Right renal cortex interstitium (tissue), 3 donors: ENCODE data around the gene ANO10. TPM values are rescaled to one million over a fixed set of nuclear protein-coding genes. Genes with fewer than 3 reads are reported as not detected.
"Not testable (repeated sequence)": the region's sequence is repeated elsewhere in the genome, so short reads cannot be mapped to it uniquely, and the experiment has no call there.

ENCODE experiments used
- DNase-seq, 3 donors: peaks; one replicate each; pipeline ENCODE4 v3.0.0-alpha.2; 2013; ENCODE audit warnings: low read depth in 3 of 3, low spot score in 2 of 3
- polyA plus RNA-seq, 3 donors: library from polyadenylated mRNA; unstranded; fragments of 120-200 nt; gene quantifications; one replicate each; pipeline ENCODE4 v1.2.1, GENCODE V29; 2013; ENCODE audit not compliant: insufficient read length in 3 of 3

The ANO10 gene
- polyA plus RNA-seq, 3 donors = 35.9 to 45.7 (median 38.9) TPM

DNA sequence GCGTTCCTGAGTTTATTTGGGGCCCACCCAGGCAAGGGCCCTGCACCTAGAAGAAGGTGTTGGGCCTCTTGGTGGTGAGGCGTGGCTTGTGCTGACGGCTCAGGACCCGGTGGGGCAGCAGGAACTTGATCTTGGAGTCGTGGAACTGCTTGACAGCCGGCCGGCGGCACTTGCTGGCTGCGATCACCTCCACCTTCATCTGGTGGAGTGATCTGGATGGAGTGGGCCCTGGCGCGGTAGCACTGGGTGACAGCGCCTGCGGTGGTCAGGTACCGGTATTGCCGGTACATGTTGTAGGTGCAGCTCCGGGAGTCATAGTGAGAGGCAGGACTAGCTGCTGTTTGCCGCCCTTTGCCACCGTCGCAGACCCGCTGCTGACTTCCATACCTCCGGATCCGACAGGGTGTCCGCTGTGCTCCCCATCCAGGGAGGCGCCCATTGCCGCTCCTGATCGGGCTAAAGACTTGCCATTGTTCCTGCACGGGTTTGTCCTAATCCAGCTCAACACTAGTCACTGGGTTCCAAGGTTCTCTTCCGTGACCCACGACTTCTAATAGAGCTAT, 136.8 kb downstream of the ANO10 start:
- no peak for DNase-seq

DNA sequence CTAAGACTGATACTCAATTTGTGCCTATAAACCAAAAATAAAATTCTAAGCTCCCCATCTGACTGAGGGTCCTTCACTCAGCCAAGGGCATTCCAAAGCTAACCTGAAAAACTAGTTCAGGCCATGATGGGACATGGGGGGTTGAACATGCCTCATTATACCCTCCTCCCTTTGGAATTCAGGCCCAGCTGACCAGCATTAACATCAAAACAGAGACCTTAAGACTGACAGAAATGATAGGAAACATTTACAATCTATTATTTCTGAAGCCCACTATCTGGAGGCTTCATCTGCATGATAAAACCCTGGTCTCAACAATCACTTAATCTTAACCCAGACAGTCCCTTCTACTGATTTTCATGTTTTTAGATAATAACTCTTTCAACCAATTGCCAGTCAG, 140.4 kb downstream of the ANO10 start:
- DNase-seq = no peak

DNA sequence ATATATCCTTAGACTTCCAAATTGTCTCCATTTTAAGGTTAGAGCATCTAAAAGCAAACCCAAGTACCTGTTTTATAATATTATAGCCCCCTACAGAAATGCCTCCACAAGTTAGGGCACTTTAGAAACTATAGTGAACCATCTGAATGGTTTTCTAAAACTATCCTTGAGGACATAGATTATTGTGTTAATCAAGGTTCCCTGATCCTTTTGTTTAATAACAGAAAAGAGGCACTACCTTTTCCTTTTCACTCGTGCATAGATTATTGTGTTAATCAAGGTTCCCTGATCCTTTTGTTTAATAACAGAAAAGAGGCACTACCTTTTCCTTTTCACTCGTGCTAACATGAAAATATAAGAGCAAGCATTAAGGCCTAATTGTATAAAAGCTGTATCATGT, 143.0 kb downstream of the ANO10 start:
- DNase-seq = not testable (repeated sequence)

DNA sequence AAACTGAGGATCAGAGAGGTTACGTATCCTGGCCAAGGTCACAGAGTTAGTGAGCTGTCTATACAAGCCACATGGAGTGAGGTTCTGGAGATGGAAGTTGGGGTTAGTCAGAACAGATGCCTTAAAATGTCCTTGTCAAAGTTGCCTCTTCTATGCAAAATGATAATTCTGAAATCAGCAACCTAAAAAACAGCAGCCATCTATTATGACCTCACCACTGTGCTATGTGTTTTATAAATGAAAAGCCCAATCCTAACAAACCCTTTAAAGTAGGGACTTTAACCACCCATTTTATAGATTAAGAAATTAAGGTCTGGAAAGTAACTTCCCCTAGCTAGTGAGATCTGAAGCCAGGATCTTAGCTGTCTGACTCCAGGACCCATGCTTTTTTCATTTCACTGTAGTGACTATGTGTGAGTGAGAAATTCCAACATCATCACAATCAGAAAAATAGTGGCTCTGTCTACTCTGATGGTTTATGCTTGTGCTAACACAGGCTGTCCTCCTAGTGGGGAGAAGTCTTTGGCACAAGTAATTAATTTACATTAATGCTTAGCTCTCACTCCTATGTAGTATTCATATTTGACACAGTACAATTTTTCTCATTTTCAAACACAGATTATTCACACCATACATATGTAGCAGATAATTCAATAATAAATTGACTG, 143.6 kb downstream of the ANO10 start:
- no peak for DNase-seq

DNA sequence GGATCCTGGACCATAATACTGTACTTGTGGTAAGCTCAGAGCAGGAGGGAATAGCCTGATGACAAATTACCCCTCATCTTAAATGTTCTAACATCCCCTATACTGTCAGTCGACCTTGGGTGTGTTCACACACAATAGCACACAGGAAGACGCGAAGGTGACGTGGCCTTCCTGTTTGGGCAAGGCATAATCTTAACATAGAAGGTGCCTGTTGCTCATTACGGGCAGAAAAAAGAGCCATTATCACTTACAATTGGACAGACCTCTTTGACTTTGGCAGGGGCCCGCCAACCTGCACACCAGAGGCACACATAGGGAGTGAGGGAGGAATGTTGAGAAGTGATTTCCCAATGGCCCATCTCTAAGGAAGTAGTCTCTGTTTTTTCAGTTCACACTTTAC, 144.2 kb downstream of the ANO10 start:
- DNase-seq = no peak

DNA sequence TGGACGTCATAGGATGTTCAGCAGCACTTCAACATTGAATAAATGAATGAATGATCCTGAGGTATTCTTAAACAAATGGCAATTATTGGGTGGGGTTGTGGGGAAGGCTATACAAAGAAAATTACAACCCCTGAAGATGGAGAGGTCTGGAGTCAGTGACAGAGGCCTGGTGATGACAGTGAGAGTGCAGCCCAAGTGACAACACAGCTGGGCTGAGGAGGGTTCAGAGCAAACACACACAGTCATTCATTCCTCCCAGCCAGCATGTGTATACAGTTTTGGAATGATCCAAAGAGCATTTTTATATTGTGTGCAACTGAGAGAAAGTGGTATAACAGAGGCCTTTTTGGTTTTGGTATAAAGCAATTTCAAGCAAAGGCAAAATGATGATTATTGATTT, 148.1 kb downstream of the ANO10 start:
- DNase-seq = no peak

DNA sequence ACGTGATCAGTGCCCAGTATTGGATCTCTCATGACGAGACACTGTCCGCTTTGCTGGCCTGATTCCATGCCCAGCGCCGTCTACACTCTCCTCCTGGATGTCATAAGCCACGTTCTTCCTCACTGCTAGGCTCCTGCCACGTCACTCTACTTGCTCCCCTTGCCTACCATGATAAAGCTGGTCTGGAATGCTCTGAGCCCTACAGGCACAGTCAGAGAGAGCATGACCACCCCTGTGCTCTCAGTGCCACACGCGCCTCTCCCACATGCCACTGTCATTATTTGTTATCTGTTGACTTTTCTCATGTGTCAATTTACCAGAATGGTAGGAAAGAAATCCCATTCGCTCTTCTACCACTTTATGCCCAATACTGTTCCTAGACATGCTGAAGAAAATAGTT, 148.6 kb downstream of the ANO10 start:
- DNase-seq = no peak

DNA sequence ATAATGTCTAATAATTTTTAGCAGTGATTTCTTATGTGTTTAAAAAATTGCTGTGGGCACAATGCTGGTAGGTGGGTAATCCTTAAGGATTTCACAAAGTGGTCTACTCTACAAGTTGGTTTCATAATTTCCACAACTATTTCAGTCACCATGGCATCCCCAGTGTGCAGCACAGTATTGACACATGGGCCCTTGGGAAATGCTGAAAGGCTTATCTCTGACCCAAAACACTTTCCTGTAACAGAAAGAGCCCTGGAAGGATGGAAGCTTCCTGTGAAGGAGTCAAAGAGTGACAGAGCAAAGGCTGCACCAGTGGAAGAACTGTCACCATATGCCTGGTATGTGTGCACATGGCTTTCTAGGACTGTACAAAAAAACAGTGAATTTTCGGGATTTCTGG, 153.7 kb downstream of the ANO10 start:
- DNase-seq = no peak

DNA sequence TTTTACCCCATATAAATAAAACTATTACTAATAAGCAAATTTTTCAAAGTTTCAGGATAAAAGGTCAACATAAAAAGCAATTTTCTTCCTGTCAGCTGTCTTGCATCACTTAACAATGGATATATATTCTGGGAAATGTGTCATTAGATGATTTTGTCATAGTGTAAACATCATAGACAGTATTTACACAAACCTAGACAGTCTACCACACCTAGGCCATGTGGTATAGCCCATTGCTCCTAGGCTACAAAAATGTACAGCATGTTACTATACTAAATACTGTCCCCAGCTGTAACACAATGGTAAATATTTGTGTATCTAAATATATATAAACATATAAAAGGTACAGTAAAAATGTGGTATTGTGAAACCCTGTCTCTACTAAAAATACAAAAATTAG, 156.7 kb downstream of the ANO10 start:
- DNase-seq = no peak

DNA sequence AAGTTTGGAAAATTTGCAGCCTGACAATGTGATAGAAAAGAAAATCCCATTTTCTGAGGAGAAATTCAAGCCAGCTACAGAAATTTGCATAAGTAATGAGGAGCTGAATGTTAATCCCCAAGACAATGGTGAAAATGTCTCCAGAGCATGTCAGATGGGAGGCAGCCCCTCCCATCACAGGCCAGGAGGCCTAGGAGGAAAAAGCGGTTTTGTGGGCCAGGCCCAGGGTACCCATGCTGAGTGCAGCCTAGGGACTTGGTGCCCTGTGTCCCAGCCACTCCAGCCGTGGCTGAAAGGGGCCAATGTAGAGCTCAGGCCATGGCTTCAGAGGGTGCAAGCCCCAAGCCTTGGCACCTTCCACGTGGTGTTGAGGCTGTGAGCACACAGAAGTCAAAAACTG, 159.2 kb downstream of the ANO10 start:
- not testable (repeated sequence) for DNase-seq

DNA sequence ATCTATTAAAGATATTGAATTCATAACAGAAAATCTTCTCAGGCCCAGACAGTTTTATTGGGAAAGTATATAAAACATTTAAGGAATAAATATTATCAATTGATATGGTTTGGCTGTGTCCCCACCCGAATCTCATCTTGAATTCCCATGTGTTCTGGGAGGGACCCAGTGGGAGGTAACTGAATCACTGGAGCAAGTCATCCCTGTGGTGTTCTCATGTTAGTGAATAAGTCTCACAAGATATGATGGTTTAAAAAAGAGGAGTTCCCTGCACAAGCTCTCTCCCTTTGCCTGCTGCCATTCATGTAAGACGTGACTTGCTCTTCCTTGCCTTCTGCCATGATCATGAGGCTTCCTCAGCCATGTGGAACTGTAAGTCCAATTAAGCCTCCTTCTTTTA, 160.5 kb downstream of the ANO10 start:
- DNase-seq = no peak

DNA sequence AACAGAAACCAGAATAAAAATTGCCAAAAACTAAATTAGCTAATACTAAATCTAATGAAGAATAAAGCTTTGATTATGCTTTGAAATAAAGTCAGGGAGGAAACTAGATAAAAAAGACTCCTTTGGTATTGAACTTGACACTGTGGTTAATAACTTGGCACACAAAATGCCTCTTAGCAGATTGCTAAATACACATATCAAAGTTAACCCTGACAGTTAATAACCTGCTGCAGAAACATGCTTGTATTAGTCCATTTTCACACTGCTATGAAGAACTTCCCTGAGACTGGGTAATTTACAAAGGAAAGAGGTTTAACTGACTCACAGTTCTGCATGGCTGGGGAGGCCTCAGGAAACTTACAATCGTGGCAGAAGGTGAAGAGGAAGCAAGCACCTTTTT, 164.8 kb downstream of the ANO10 start:
- DNase-seq = not testable (repeated sequence)

DNA sequence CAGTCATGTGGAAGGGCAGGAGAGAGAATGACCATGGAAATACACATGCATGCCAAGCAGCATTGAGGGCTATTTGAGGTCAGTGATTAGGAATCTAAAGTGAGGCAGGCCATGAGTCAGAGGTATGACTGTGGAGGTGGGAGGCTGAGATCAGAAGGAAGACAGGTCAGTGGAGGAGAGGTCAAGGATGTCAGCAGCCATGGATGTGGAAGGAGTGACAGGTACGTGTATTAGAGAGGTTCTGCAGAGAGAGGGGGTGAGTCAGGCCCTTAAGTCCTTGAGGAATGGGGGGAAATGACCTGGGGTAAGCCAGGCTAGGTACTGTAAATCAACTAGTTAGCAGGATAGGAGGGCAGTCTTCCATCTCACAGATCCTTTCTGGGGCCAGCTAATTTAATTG, 166.6 kb downstream of the ANO10 start:
- no peak for DNase-seq

DNA sequence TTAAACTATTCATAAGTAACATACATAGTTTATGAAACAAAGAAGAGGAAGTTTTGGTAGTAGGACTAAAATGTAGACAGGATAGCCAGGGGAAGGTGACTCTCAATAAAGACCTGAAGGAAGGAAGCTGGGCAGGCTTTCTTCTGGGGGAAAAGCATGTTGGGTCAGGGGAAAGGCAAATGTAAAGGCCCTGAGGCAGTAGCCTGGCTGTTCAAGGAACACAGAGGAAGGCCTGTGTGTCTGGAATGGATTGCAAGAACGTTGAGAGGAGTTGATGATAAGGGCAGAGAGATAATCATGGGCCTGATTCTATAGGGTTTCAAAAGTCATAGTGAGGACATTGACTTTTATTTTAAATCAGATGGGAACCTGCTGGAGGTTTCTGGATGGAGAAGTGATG, 167.8 kb downstream of the ANO10 start:
- DNase-seq = no peak

DNA sequence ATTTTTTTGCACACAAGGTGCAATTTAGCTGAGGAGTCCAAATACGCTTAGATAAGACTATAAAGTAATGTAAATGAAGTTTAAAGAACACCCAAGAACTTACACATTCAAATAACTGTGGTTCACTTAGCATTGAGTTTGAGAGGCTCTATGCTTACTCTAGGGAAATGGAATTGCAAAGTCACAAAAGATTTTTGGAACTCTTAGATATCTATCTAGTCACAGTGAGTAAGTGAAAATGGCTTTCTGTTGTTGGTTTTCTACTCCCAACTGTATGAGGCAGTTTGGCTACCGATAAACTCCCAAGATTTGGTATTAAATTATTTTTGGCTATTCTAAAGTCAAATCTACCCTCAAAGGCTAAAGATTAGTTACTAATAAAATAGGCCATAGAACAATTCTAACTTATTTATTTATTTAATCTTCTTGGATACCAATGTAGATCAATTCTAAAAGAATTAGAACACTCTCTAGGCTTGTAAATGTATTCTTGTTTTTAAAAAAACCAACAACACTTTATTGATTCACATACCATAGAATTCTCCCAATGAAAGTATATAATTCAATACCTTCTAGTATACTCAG, 170.0 kb downstream of the ANO10 start:
- DNase-seq = no peak

DNA sequence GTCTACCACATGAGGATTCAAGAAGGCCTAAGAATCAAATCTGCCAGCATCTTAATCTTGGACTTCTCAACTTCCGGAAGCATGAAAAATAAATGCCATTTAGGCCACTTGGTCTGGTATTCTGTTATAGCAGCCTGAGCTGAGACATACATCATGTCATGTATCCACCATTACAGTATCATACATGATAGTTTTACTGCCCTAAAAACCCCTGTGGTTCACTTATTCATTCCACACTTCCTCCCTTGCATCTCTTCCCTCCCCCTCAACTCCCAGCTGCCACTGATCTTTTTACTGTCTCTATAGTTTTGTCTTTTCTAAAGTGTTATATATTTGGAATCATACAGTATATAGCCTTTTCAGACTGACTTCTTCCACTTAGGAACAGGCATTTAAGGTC, 173.7 kb downstream of the ANO10 start:
- DNase-seq = no peak

DNA sequence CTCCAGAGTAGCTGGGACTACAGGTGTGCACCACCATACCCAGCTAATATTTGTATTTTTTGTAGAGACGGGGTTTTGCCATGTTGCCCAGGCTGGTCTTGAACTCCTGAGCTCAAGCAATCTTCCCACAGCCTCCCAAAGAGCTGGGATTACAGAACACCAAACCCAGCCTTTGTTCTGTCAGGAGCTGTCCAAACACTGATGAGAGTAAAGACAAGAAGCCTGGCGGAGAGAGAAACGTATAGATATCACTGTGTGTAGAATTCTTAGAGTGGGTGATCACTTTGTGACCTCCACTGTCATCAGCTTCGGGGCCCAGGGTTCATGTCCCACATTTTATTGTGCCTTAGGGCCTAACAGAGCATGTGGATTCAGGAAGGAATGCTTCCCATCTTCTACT, 176.0 kb downstream of the ANO10 start:
- DNase-seq = no peak

DNA sequence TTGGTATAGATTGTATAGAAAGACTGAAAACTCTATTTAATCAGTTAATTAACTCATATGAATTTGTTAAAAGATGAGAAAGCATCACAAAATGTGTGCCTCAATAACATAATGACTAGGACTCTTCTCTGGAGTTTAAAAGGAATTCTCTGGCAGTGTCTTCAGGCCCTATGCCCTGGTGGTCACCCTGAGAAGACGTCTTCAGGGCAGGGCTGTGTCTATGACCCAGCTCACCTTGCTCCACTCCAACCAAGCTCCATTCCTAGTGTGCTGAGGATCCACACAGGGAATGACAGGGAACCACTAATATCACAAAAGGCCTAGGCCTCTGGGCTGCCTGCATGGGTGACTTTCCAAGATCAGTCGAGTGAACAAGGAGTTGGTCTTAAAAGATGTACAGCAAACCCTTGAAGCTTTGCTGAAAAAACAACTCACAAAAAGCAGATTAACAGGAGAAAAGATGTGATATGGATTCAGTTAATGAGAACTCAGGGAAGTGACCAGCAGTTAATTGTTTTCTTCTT, 178.9 kb downstream of the ANO10 start:
- no peak for DNase-seq

DNA sequence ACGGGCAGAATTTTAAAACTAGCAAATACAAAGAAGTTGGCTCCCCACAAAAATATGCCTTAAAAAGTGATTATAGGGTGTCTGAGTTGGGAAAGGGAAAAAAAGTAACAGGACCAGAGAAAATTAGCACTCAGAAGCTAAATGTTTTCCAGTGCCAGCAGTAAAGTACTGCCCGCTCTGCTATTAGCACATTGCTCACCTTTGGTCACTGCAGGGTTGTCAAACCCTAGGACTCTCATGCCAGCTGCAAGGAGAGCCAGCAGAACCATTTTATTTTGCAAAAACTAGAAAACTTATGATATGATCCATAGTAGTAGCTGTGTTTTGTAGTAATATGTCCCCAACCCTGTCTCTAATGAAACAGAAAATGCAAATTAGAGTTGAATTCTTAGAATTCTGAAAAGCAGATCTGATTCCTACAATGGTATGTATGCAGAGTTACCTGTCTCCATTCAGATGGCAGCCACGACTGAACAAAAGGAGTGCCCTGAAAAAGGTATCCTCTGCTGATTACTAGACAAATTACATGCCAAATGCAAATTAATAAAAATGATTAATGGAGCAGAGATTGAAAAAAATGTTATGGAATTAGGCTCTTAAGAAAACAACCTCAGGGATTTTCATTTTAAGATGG, 185.2 kb downstream of the ANO10 start:
- DNase-seq = no peak

DNA sequence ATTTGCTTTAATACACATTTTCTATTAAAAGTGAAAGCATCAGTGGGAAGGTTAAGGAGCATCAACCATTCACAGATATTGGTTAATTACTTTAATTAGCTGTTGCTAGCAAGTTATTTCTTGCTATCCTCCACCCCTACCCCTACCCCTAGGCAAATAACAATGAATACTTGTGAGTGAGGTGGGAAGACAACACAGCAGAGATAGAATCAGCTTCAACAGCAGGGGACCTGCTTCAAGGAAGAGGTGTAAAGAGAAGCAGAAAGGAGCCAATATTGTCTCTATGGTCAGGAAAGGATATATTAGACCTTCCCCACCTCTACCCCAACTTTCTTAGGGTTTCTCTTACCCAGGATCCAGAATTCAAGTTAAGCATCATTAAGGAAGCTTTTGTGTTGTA, 186.1 kb downstream of the ANO10 start:
- DNase-seq = no peak

DNA sequence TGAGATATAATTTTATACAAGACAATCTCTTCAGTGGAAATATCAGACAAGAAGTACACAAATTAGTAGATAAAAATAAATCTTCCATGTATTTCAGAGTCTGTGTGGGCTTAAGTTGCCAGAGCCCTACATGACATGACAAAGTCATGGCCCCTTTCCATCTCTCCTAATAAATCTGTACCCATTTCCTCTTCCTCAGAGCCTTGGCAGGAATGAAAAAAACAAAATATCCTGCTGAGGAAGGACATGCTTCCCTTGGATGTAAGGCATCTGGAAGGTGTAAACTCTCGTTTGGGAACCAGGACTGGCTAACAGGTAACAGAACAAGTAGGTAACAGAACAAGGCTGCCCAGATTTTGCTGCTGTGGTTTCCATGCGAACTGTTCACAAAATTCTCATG, 187.4 kb downstream of the ANO10 start:
- DNase-seq = no peak

DNA sequence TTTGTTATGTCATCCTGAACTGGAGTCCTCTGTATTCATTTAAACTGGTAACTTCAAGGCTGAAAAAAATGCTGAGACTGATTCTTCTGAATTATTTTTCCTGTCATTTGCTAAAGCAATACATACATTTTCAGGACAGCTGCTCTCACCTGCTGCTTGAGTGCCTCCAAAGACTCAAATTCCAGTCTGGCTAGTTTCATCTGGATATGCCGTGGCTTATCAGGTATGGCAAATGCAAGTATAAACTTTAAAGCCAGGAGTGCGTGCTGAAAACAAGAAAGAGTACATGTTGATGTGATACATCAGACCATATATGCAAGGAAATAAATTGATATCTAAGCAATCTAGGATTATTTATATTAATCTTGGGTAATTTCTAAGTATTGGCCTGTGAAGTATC, 189.3 kb downstream of the ANO10 start:
- no peak for DNase-seq
